ENCODE data around the gene MSL3.

The MSL3 gene, protein sequence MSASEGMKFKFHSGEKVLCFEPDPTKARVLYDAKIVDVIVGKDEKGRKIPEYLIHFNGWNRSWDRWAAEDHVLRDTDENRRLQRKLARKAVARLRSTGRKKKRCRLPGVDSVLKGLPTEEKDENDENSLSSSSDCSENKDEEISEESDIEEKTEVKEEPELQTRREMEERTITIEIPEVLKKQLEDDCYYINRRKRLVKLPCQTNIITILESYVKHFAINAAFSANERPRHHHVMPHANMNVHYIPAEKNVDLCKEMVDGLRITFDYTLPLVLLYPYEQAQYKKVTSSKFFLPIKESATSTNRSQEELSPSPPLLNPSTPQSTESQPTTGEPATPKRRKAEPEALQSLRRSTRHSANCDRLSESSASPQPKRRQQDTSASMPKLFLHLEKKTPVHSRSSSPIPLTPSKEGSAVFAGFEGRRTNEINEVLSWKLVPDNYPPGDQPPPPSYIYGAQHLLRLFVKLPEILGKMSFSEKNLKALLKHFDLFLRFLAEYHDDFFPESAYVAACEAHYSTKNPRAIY

GRCh38 chrX:11757719-11758399 lies at the start of gene MSL3:
TSS of gene MSL3 (plus strand) at chrX:11758237. CDS start at chrX:11758264, 27 bp downstream.
- DNase-seq, result no peak

DNA sequence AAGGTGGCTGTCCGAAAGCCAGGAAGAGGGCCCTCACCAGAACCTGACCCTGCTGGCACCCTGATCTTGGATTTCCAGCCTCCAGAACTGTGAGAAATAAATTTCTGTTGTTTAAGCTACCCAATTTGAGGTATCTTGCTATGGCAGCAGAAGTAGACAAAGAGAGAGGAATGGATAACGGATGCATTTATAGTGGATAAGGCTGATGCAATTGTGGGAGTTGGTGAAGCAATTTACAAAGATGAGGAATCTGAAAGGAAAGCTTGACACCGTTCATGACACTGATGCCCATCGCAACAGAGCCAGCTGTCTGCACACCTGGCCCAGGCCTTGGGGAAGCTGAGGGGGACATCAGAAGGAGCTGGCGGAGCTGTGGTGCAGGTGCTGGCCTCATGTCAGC lies 35.7 kb upstream of the MSL3 start:
- no peak for DNase-seq

DNA sequence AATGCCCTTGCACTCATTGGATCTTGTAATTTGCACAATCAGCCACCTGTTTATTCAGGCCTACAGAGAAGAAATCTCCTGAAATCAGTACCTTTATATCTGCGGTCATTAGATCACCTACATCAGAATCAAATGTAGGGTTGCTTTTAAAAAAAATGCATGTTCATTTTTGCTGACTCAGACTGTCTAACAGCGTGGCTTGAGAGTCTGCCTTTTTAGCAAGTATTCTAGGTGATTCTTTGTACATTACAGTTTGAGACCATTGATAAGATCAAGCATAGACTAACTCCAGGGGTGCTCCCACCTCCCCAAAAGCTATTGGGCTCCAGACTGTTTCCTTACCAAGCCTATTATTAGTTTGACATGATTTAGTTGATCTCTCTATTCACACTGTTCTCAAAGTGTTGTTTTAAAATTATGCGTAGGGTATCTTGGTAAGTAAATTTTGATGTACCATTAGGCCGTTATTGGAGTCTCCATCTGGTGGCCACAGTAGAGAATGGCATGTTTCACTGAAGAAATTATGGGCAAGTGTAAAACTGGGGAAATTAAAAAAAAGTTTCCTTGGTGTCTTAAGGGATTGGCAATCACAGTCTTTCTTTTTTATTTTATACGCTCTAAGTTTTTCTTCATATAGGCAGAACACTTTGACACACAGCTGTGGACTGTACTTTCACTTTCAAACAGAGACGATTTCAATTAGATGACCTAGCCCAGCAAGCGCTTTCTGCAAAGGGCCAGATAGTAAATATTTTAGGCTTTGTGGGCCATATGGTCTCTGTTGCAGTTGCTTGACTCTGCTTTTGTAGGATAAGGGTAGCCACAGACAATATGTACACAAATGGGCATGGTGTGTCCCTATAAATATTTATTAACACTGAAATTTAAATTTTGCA lies 33.7 kb upstream of the MSL3 start:
- DNase-seq, result no peak

- no peak for DNase-seq
Observed at GRCh38 chrX:11725631-11726442, 32.2 kb upstream of the MSL3 start.

GRCh38 chrX:11728556-11728955 lies 29.5 kb upstream of the MSL3 start:
- DNase-seq, result no peak

- DNase-seq, result no peak
Observed at GRCh38 chrX:11733614-11734013, 24.4 kb upstream of the MSL3 start.

DNA sequence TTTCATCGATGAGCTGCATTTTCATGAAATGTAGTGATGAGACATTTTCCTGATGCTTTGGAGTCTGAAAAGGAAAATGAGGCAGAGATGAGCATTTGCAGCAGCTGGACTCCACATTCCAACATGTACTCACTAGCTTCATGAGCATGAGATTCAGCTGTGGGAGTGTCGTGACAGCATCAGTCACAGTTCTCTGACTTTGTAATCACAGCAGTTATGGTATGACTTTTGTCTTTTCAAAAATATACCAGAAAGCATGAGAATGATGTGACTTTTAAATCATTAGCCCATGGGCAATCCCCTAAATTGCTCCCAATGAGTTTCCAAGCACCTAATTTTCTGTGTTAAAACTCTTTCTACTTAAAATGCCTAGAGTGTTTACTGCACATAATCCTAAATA lies 18.3 kb upstream of the MSL3 start:
- DNase-seq, result no peak

DNA sequence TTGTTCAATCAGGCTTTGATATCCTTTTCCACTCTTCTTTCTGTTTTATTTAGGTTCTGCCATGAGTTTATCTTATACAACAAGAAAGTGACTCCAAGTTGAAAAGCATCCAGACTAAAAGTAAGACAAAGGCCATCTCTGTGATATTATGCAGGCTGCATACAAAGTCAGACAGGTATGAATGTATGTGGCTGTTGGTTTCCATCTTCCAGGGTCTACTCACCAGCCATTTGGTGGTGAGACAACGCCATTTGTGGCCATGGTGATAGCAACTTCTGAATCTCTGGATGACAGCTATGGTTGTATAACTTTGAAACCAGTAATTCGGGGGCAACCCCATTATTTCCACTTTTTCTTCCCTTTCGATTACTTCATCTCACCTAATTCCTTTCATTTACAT lies 17.2 kb upstream of the MSL3 start:
- DNase-seq, result no peak

DNA sequence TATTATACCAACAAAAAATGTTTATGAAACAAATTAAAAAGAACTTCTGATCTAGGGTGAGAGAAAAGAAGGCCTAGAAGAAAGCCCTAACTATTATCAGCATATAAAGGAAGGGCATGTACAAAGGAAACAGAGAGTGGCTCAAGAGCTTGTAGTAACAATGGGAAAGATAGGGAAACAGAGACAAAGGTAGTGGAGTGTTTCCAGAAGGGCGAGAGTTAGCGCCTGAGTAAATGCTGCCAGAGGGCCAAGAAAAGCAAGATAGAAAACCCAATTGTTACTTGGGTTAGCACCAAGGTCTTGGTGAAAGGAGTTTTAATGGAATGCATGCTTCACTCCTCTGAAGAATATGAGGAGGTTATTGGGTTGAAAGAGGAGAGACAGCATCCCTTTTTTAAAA lies 16.5 kb upstream of the MSL3 start:
- no peak for DNase-seq

- DNase-seq, result no peak
Observed at GRCh38 chrX:11745881-11746280, 12.2 kb upstream of the MSL3 start.

- DNase-seq, result no peak
Observed at GRCh38 chrX:11750046-11750445, 8.0 kb upstream of the MSL3 start.

DNA sequence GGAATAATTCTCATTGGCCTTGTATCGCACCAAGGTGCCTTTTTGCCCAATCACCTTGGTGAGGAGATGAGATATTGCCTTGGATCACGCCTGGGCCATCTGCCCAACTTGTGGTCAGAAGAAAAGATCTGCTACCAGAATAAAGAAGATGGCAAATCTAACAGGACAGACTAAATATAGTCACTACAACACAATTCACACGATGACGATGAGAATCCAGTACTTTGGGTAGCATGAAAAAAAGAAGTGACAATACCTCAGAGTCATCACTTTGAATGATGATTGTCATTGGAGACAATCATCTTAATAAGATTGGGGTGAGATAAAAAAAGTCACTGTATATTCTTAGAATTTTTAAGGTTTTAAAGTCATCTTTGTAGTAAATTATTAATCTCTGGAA lies 7.3 kb upstream of the MSL3 start:
- DNase-seq, result no peak

DNA sequence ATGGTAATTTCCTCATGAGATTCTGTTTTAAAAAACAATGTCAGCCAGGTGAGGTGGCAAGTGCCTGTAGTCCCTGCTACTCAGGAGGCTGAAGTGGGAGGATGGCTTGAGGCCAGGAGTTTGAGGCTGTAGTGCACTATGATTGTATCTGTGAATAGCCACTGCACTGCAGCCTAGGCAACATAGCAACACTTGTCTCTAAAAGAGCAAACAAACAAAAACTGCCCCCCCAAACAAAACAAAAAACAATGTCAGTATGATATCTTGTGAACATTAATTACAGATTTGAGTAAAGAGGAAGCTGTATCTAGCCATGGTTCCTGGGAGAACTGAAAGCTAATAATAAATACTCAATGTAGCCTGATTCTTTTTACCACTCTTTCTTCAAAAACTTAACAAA lies 6.8 kb upstream of the MSL3 start:
- no peak for DNase-seq

- DNase-seq, result no peak
Observed at GRCh38 chrX:11753668-11754067, 4.4 kb upstream of the MSL3 start.

GRCh38 chrX:11754958-11755645 lies 2.9 kb upstream of the MSL3 start:
- DNase-seq, result no peak

GRCh38 chrX:11755724-11756123 lies 2.3 kb upstream of the MSL3 start:
- no peak for DNase-seq

- DNase-seq, result no peak
Observed at GRCh38 chrX:11756354-11757318, 1.4 kb upstream of the MSL3 start.

DNA sequence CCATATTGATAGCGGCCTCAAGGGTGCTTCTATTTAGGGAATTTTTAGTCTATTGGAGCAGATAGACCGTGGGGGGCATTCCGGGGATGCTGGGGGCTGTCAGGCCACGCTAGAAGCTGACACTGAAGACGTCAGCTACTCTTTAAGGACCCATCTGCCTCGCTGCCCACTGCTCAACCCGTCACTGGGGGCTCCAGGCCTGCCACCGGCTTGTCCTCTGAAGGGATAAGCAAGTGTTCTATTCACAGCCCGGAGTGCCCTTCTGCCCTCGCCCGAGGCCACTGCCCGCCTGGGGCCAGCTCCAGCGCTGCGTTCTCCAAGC lies 679 bp upstream of the MSL3 start:
- DNase-seq, result no peak

GRCh38 chrX:11758400-11759171 lies 549 bp downstream of the MSL3 start:
- DNase-seq, result peak; percentile 30

- DNase-seq, result no peak
Observed at GRCh38 chrX:11759172-11759460, 1.1 kb downstream of the MSL3 start.

Measured in NCI-H526 treated with DMSO at 0.1 percent for 48 hours (cell line).